GM18508 (cell line): ENCODE measurements around the gene POLE3.
A peak's percentile ranks its signal among the peaks of the same experiment; 100 is the strongest.
"Not testable (repeated sequence)": the region's sequence is repeated elsewhere in the genome, so short reads cannot be mapped to it uniquely, and the experiment has no call there.

ENCODE experiments used
- ATAC-seq: cut with Tn5 transposase; IDR thresholded peaks from one replicate; pipeline ENCODE4 v1.9.1; 2021; ENCODE audit warnings: moderate number of reproducible peaks; ENCODE audit not compliant: insufficient read depth, unreplicated experiment

The POLE3 gene

GRCh38 chr9:113410207-113410864 is at the start of gene POLE3, which contains the start of gene C9orf43:
Gene POLE3, minus strand, starts transcription at chr9:113410675. Its CDS starts 382 bp downstream, at chr9:113410293.
Gene C9orf43, plus strand, starts transcription at chr9:113410747. Its CDS starts 2,747 bp downstream, at chr9:113413494.
- ATAC-seq: peak; percentile 71

GRCh38 chr9:113456235-113456634 is 45.8 kb upstream of the POLE3 start:
- no peak for ATAC-seq

GRCh38 chr9:113454914-113455761 is 44.7 kb upstream of the POLE3 start:
- no peak for ATAC-seq

DNA sequence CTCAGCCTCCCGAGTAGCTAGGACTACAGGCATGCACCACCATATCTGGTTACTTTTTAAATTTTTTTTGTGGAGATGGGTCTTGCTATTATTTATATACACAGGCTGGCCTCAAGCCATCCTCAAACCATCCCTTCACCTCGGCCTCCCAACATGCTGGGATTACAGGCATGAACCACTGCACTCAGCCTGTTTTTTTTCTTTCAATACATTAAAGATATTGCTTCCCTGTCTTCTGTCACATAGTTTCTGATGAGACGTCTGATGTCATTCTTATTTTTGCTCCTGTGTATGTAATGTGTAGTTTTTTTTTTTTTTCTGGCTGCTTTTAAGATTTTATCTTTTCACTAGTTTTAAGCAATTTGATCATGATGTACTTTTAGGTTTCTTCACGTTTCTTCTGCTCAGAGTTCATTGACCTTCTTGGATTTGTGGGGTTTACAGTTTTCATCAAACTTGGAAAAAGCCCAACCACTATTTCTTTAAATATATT is 41.7 kb upstream of the POLE3 start:
- no peak for ATAC-seq

DNA sequence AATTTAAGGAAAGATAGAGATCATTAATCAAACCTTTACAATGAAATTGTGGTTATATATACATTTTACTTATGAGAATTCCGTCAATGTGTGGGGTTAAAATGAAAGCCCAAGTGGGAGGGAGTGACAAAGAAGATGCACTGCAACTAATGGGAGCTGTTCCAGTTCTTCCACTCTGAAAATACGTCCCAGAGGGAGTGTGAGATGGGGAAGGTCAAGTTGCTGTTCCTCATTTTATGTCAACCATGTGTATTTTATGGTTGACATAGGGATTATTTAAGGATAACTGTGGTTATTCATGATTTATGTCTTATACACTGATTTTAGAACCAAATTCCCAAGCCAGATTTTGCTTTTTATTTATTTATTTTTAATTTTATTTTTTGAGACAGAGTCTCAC is 38.9 kb upstream of the POLE3 start:
- ATAC-seq: no peak

DNA sequence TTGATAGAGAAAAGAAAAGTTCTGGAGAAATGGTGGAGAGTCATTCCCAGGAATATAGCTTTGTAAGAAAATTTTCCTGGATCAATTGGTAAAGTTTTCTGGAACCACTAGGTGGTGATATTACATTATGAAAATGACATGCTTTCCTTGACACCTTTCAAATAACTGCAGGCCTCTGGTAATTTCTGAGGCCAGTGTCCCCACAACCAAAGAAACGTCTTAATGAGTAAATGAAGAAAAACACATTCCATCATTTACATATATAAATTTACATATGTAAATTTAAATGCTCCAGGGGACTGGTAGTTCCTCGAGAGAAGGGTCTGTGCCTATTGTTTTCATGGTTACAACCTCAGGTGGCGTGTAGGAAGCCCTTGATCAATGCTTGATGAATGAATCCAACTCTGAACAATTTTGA is 35.9 kb upstream of the POLE3 start:
- ATAC-seq: no peak

GRCh38 chr9:113444736-113445135 is 34.3 kb upstream of the POLE3 start:
- ATAC-seq: no peak

- ATAC-seq: not testable (repeated sequence)
Observed at GRCh38 chr9:113437716-113438115, 27.2 kb upstream of the POLE3 start.

DNA sequence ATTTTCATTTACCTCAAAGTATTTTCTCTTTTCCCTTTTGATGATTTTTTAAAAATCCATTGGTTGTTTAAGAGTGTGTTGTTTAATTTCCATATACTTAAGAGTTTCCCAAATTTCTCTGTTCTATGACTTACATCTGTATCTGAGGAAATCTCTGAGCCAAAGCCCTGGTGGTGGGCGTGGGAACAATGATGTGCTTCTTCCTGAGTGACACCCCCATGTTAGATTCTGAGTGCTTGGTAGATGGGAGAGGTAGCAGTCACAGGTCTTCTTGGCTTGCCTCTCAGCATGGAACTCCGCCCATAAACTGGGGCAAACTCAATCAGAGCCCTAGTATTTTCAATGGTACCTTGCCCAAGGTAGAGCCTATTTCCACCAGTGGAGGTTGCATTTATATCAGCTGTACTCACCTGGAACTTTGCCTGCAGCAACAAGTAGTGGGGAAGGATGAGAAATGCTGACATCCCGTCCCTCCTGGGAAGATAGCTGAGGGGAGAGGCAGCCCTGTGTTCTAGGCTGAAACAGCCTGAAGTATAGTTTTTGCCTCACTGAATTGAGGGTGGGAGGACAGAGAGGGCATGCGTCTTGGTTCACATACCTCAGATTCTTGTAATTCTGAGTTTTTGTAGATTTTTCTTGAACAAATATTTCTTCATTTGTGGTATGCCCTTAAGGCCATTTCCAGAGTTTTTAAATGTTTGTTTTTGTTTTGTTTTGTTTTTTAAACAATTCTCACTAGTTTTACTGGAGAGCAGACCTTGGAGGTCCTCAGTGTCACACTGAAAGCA is 26.4 kb upstream of the POLE3 start:
- ATAC-seq: no peak

DNA sequence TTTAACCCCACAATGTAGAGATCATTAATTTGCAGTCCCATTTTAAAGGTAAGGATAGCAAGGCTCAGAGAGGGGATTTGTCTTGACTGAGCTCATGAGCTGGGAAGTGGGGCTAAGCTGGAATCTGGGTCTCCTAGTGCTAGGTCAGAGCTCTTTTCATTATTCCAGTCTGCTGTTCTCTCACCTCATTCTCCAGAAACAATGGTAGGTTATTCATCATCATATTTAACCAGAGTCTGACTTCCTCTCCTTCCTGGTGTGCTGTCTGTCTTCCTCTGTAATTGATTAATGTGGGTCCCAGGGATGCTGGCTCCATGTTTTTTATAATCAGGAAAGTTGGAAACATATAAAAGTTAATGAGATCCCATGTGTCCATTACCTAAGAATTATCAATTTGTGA is 20.7 kb upstream of the POLE3 start:
- ATAC-seq: no peak

GRCh38 chr9:113428062-113428615 is 17.7 kb upstream of the POLE3 start:
- ATAC-seq: no peak

GRCh38 chr9:113427629-113428028 is 17.2 kb upstream of the POLE3 start:
- no peak for ATAC-seq

DNA sequence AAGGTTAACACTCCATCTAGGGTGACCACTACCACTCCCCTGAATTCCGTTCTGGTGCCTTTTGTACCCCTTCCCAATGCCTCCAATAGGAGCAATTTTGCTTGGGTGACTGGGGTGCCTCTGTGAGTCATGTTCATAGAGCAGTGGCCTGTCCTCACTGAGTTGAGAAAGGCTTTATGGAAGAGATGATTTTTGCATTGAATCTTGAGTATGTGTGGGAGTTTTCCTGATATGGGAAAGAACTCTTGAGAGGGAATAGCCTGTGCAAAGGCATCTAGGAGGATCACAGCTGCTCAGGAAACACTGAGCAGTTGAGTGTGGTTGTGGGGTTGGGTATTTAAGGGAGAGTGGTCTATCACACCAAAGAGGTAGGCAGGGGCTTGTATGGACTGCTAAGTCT is 16.2 kb upstream of the POLE3 start:
- ATAC-seq: no peak

- ATAC-seq: no peak
Observed at GRCh38 chr9:113425072-113425471, 14.6 kb upstream of the POLE3 start.

GRCh38 chr9:113421726-113422125 is 11.3 kb upstream of the POLE3 start:
- no peak for ATAC-seq

DNA sequence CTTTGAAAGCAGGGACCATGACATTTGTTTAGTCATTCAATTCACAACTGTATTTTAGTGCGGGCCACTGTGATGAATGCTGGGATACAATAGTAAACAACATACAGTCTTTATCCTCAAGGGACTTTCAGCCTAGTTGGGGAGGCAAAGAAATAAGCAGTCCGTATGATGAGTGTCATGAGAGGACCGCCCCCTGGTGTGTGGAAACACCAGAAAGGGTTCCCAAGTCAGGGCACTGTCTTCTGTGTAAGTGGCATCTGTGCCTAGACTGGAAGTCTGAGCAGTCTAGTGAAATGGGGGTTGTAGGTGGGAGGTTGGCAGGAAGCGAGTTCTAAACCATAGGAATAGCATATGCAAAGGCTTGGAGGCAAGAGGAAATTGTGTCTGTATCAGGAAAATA is 6.9 kb upstream of the POLE3 start:
- no peak for ATAC-seq

- ATAC-seq: peak; percentile 80
Observed at GRCh38 chr9:113416149-113416721, 5.8 kb upstream of the POLE3 start.

GRCh38 chr9:113409883-113410206 is 630 bp downstream of the POLE3 start:
- no peak for ATAC-seq

DNA sequence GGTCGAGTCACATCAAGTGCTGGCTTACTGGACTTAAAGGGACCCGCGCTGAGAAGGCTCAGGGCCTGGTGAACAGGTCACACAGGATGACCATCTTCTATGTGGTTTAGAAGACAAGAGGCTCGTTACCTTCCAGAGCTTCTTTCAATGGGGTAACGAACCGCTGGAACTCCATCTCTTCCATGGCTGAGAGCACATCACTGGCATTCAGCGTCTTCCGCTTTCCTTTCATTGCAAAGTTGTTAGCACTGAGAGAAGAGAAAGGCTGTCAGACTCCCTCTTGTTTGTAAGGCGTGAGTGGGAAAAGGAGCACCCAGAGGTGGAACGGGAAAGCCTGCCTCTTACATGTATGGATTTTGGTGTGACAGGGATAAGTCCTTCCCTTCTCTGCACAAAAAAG is 994 bp downstream of the POLE3 start:
- ATAC-seq: no peak

GRCh38 chr9:113406873-113407511 is 3.5 kb downstream of the POLE3 start:
- not testable (repeated sequence) for ATAC-seq
